SK-N-SH (cell line): ENCODE results near the gene NDFIP1. TPM values are rescaled to one million over a fixed set of nuclear protein-coding genes. Genes with fewer than 3 reads are reported as not detected.

Experiments
- CTCF ChIA-PET: fragments of 300-600, 350-600 bp; formaldehyde crosslinking; extraction: SDS; loops from one replicate; lab custom pipeline; 2021; lab: Yijun Ruan, JAX
- POLR2A ChIA-PET: fragments of 350-600 bp; sonication (Branson Sonifier 250); formaldehyde crosslinking; extraction: SDS; loops from one replicate; lab custom pipeline; 2020; ENCODE audit warnings: antibody characterized with exemption, inconsistent platforms; lab: Yijun Ruan, JAX
- DNase-seq: peaks from one replicate; pipeline ENCODE4 v3.0.0; 2012
- H2AFZ ChIP-seq: fragments of 200-600 bp; sonication (generic); 2 replicates; pipeline ENCODE4 v1.8.1; 2016; ENCODE audit warnings: antibody characterized with exemption, mild to moderate bottlenecking, low read depth
- H3F3A ChIP-seq: fragments of 200-600 bp; sonication (generic); replicated peaks from 2 replicates; pipeline ENCODE3; 2016; ENCODE audit warnings: antibody characterized with exemption, mild to moderate bottlenecking; ENCODE audit not compliant: insufficient read depth
- H3K27ac ChIP-seq, 2 experiments: fragments of 200-500 bp in 1 of 2; fragments of 200-600 bp in 1 of 2; sonication (Bioruptor generic) in 1 of 2; sonication (generic), shearing (Covaris generic) in 1 of 2; 2 replicates each; pipeline versions ENCODE4 v1.5.1 to v1.6.1; 2014 to 2016; ENCODE audit warnings: low read depth in 2 of 2, inconsistent platforms in 1 of 2, low read length in 1 of 2, mild to moderate bottlenecking in 1 of 2, mixed read lengths in 1 of 2
- H3K27me3 ChIP-seq: fragments of 200-600 bp; sonication (generic), shearing (Covaris generic); 2 replicates; pipeline ENCODE4 v1.6.1; 2016; ENCODE audit warnings: mixed run types; ENCODE audit not compliant: insufficient read depth
- H3K36me3 ChIP-seq, 2 experiments: fragments of 200-500 bp in 1 of 2; fragments of 200-600 bp in 1 of 2; sonication (Bioruptor generic) in 1 of 2; sonication (generic) in 1 of 2; replicated peaks in 1 of 2; 2 replicates each; pipeline versions ENCODE3 to v1.5.1; 2014 to 2016; ENCODE audit warnings: low read length in 1 of 2, mild to moderate bottlenecking in 1 of 2; ENCODE audit not compliant: insufficient read depth in 2 of 2, control insufficient read depth in 1 of 2
- H3K4me1 ChIP-seq, 2 experiments: fragments of 200-500 bp in 1 of 2; fragments of 200-600 bp in 1 of 2; sonication (Bioruptor generic) in 1 of 2; sonication (generic), shearing (Covaris generic) in 1 of 2; 2 replicates each; pipeline versions ENCODE4 v1.5.1 to v1.6.1; 2014 to 2016; ENCODE audit warnings: low read depth in 1 of 2, low read length in 1 of 2, mixed run types in 1 of 2; ENCODE audit not compliant: insufficient read depth in 2 of 2, control insufficient read depth in 1 of 2
- H3K4me2 ChIP-seq: fragments of 200-600 bp; sonication (generic), shearing (Covaris generic); 2 replicates; pipeline ENCODE4 v1.6.1; 2017; ENCODE audit warnings: mixed run types
- H3K4me3 ChIP-seq, 2 experiments: fragments of 200-500 bp in 1 of 2; fragments of 200-600 bp in 1 of 2; sonication (Bioruptor generic) in 1 of 2; sonication (generic), shearing (Covaris generic) in 1 of 2; 2 replicates each; pipeline versions ENCODE4 v1.5.1 to v1.8.1; 2014 to 2016; ENCODE audit warnings: low read depth in 2 of 2, inconsistent platforms in 1 of 2, low read length in 1 of 2, mild to moderate bottlenecking in 1 of 2, mixed read lengths in 1 of 2, moderate library complexity in 1 of 2
- H3K79me2 ChIP-seq: fragments of 200-600 bp; sonication (generic); 2 replicates; pipeline ENCODE4 v1.8.1; 2017; ENCODE audit warnings: mild to moderate bottlenecking; ENCODE audit not compliant: insufficient read depth
- H3K9ac ChIP-seq: fragments of 200-600 bp; sonication (generic); 2 replicates; pipeline ENCODE4 v1.6.1; 2017; ENCODE audit warnings: mixed run types
- H3K9me2 ChIP-seq: fragments of 200-600 bp; sonication (generic); 2 replicates; pipeline ENCODE4 v1.6.1; 2017; ENCODE audit warnings: mixed run types
- H3K9me3 ChIP-seq: fragments of 200-600 bp; sonication (generic); 2 replicates; pipeline ENCODE4 v1.6.1; 2017; ENCODE audit warnings: mixed run types, mild to moderate bottlenecking, moderate library complexity
- H4K20me1 ChIP-seq: fragments of 200-600 bp; sonication (generic); 2 replicates; pipeline ENCODE4 v1.6.1; 2017; ENCODE audit warnings: mild to moderate bottlenecking, mixed run types; ENCODE audit not compliant: insufficient read depth
- CHD2 ChIP-seq: fragments of 150-350 bp; IDR thresholded peaks from 2 replicates; pipeline ENCODE4 v1.6.1; 2018; ENCODE audit warnings: low read length; ENCODE audit not compliant: partially characterized antibody
- ELF1 ChIP-seq: IDR thresholded peaks from 2 replicates; pipeline ENCODE4 v1.4.0; 2012
- FOXM1 ChIP-seq: IDR thresholded peaks from 2 replicates; pipeline ENCODE4 v1.4.0; 2012; ENCODE audit warnings: low read depth, mild to moderate bottlenecking
- GABPA ChIP-seq: IDR thresholded peaks from 2 replicates; pipeline ENCODE4 v1.4.0; 2012; ENCODE audit warnings: low read depth, mild to moderate bottlenecking
- GATA2 ChIP-seq: sonication (generic); formaldehyde crosslinking; IDR thresholded peaks from 2 replicates; pipeline ENCODE4 v1.5.0; 2020; ENCODE audit warnings: mild to moderate bottlenecking, missing genetic modification reagents
- MEF2A ChIP-seq: IDR thresholded peaks from 2 replicates; pipeline ENCODE4 v1.4.0; 2012; ENCODE audit warnings: low read depth, borderline replicate concordance
- NFIC ChIP-seq: IDR thresholded peaks from 2 replicates; pipeline ENCODE4 v1.4.0; 2012; ENCODE audit warnings: borderline replicate concordance
- NRF1 ChIP-seq: IDR thresholded peaks from 2 replicates; pipeline ENCODE4 v1.6.1; 2012; ENCODE audit warnings: low read depth, mild to moderate bottlenecking, low read length
- POLR2AphosphoS5 ChIP-seq: IDR thresholded peaks from 2 replicates; pipeline ENCODE4 v1.6.1; 2012; ENCODE audit warnings: low read depth, low read length
- RAD21 ChIP-seq: IDR thresholded peaks from 2 replicates; pipeline ENCODE4 v1.6.1; 2012; ENCODE audit warnings: mild to moderate bottlenecking, low read length
- RFX5 ChIP-seq: IDR thresholded peaks from 2 replicates; pipeline ENCODE4 v1.6.1; 2012; ENCODE audit warnings: mild to moderate bottlenecking, improper control_type of control experiment, low read length
- RXRA ChIP-seq: IDR thresholded peaks from 2 replicates; pipeline ENCODE4 v1.4.0; 2012; ENCODE audit warnings: low read depth, mild to moderate bottlenecking, borderline replicate concordance
- SIN3A ChIP-seq: IDR thresholded peaks from 2 replicates; pipeline ENCODE4 v1.6.1; 2012; ENCODE audit warnings: low read depth, mild to moderate bottlenecking, low read length, moderate library complexity, borderline replicate concordance
- TAF1 ChIP-seq: IDR thresholded peaks from 2 replicates; pipeline ENCODE4 v1.6.1; 2012; ENCODE audit warnings: low read depth, mild to moderate bottlenecking, low read length, moderate library complexity, borderline replicate concordance
- TCF12 ChIP-seq: IDR thresholded peaks from 2 replicates; pipeline ENCODE4 v1.4.0; 2012
- TEAD4 ChIP-seq: IDR thresholded peaks from 2 replicates; pipeline ENCODE4 v1.4.0; 2012; ENCODE audit warnings: mild to moderate bottlenecking, borderline replicate concordance; ENCODE audit not compliant: insufficient read depth
- YY1 ChIP-seq: IDR thresholded peaks from 2 replicates; pipeline ENCODE4 v1.4.0; 2012; ENCODE audit warnings: low read depth, mild to moderate bottlenecking
- WGBS: methylation state at CpG from one replicate; pipeline ENCODE4 v1.1.6; 2017; ENCODE audit warnings: low lambda C conversion rate; 5-methylcytosine and 5-hydroxymethylcytosine counted together
- polyA plus RNA-seq, 3 experiments: library from polyadenylated mRNA; depleted of rRNA; stranded (reverse); fragments of >200 nt; gene quantifications; 2 replicates each; pipeline ENCODE4 v1.2.3, GENCODE V29; 2012
- TF ChIP-seq, protein P1 (sequence below): fragments of 150-350 bp; IDR thresholded peaks from 2 replicates; pipeline ENCODE4 v1.6.1; 2017; ENCODE audit warnings: antibody characterized with exemption, low read length, low read depth, borderline replicate concordance
- TF ChIP-seq, protein P2 (sequence below): IDR thresholded peaks from 2 replicates; pipeline ENCODE4 v1.4.0; 2012; ENCODE audit warnings: low read depth
- TF ChIP-seq, protein P3 (sequence below): fragments of 150-350 bp; IDR thresholded peaks from 2 replicates; pipeline ENCODE4 v1.6.1; 2016; ENCODE audit warnings: mild to moderate bottlenecking, low read depth, low read length
- TF ChIP-seq, protein P4 (sequence below): fragments of 200-600 bp; sonication (generic); IDR thresholded peaks from 2 replicates; pipeline ENCODE4 v1.6.1; 2017; ENCODE audit warnings: antibody characterized with exemption, mild to moderate bottlenecking, moderate library complexity
- TF ChIP-seq, protein P5 (sequence below): IDR thresholded peaks from 2 replicates; pipeline ENCODE4 v1.4.0; 2012; ENCODE audit warnings: low read depth, borderline replicate concordance

NDFIP1 gene
- polyA plus RNA-seq, 1 of the 3 experiments (the other 2 are of a cell fraction): 40.0 TPM

DNA sequence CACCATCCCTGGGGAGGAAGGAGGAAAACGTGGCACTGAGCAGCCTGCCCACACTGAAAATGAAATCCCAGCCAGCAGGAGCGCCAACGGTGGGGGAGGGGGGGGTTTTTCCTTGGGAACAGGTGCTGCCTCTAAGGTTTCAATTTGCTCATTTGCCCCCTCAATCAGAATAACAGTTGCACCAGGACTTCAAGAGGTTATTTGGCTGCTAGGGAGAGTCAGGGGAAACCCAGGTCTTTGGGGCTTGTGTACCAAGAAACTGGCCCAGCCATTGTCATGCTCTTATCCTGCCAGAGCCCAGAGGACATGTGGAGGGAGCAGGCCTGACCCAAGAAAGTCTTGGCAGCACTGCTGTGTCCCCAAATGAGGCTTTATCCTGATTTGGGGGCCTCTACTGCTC, 66.5 kb downstream of the NDFIP1 start (continued):
- TF ChIP-seq RFX5 (no peak), TEAD4 (no peak), RXRA (no peak), NRF1 (no peak)
- TF ChIP-seq, protein P1, sequence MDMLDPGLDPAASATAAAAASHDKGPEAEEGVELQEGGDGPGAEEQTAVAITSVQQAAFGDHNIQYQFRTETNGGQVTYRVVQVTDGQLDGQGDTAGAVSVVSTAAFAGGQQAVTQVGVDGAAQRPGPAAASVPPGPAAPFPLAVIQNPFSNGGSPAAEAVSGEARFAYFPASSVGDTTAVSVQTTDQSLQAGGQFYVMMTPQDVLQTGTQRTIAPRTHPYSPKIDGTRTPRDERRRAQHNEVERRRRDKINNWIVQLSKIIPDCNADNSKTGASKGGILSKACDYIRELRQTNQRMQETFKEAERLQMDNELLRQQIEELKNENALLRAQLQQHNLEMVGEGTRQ: no peak
- TF ChIP-seq, protein P2, sequence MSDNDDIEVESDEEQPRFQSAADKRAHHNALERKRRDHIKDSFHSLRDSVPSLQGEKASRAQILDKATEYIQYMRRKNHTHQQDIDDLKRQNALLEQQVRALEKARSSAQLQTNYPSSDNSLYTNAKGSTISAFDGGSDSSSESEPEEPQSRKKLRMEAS: no peak
- TF ChIP-seq, all 33 proteins: peak for 0

DNA sequence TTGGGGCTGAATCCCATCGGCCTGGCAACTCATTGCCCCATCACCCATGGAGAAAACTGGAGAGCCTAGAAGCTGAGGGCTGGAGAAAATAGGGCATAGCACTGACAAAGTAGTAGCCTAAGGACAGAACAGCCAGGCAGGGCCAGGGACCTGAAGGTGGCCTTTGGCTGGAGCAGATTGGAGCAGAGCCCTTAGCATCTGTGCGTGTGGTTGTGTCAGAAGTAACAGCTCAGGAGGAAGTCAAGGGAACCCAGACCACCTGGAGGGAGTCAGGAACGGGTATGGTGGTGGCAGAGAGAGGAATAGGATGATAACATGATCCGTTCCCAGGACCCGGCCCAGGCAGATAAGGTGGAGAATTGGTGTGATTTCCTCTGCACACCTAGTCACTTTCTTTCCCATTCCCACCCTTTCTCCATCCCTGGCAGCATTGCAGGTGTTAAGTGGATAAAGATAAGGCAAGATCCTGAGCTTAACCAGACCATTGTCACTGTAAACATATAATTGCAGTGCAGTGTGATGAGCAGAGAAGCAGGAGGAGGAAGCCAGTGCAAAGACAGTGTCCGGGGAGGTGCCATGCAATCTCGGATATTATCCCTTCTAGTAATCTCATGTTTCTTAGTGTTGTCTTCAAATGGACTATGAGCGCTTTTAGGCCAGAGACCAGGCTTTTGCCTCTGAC, 67.0 kb downstream of the NDFIP1 start:
- TF ChIP-seq GATA2 (CRISPR knock-in tag) (peak; percentile 59), ELF1 (no peak), FOXM1 (no peak), YY1 (no peak)
- no peaks in the 10 kb centered on the region for H3K79me2 ChIP-seq
- 86% methylated on average over 7 of the region's 8 CpGs for WGBS

DNA sequence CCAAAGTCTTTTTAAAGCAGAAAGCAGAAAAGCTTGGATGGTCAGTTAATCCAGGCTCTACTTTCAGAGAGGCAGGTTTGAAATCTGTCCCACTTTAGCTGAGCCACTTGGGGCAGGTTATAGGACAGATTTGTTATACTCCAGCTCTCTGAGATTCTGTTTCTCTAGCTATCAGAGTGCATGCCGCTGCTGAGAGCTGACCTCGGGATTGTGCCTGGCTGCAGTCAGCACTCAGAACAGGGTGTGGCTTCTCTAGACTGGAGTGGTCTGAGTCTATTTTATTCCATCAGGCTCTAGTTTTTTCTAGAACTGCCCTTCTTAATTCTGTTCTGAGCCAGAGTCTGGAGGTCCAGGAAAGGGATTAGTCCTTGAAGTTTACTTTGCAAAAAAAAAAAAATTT, 67.7 kb downstream of the NDFIP1 start:
- Histone ChIP-seq H3K36me3 (no peaks in the 10 kb centered on the region), H3K9me3 (no peaks in the 10 kb centered on the region), H3K27ac (peak overlapping the region in 1 of 2 experiments; percentile 86; a peak in 2 of 4 replicates), H3K4me1 (peaks cover 0 to 44% of the 10 kb centered on the region in 2 experiments; a peak in 2 of 4 replicates), H3K79me2 (no peaks in the 10 kb centered on the region), H3K4me3 (no peak overlapping the region), H3K9me2 (no peaks in the 10 kb centered on the region), H3F3A (no peaks in the 10 kb centered on the region), H3K4me2 (no peak overlapping the region), H3K9ac (no peak overlapping the region), H3K27me3 (no peaks in the 10 kb centered on the region), H4K20me1 (no peaks in the 10 kb centered on the region), H2AFZ (no peak overlapping the region)
- WGBS: 86% methylated on average over 2 of the region's 2 CpGs
- ChIA-PET CTCF (interaction anchor here (1.0 to 2.3 kb wide), 6 partner anchors 10 to 373 kb away, joined by 3 to 6 read pairs (median 4); no protein-coding TSS in a partner anchor), POLR2A (interaction anchor here (0.6 to 0.7 kb wide), 3 partner anchors 11 to 150 kb away, joined by 3 to 4 read pairs (median 3); partner anchors contain the start of gene SPRY4)
- DNase-seq: no peak
- TF ChIP-seq ELF1: no peak
- TF ChIP-seq GABPA: no peak
- TF ChIP-seq SIN3A: no peak
- TF ChIP-seq RAD21: no peak
- no peak for TF ChIP-seq RXRA
- no peak for TF ChIP-seq TCF12
- TF ChIP-seq, protein P3, sequence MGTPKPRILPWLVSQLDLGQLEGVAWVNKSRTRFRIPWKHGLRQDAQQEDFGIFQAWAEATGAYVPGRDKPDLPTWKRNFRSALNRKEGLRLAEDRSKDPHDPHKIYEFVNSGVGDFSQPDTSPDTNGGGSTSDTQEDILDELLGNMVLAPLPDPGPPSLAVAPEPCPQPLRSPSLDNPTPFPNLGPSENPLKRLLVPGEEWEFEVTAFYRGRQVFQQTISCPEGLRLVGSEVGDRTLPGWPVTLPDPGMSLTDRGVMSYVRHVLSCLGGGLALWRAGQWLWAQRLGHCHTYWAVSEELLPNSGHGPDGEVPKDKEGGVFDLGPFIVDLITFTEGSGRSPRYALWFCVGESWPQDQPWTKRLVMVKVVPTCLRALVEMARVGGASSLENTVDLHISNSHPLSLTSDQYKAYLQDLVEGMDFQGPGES: no peak
- no peak for TF ChIP-seq POLR2AphosphoS5
- no peak for TF ChIP-seq TAF1
- TF ChIP-seq FOXM1: no peak
- TF ChIP-seq NFIC: no peak
- TF ChIP-seq CHD2: no peak
- TF ChIP-seq, protein P4, sequence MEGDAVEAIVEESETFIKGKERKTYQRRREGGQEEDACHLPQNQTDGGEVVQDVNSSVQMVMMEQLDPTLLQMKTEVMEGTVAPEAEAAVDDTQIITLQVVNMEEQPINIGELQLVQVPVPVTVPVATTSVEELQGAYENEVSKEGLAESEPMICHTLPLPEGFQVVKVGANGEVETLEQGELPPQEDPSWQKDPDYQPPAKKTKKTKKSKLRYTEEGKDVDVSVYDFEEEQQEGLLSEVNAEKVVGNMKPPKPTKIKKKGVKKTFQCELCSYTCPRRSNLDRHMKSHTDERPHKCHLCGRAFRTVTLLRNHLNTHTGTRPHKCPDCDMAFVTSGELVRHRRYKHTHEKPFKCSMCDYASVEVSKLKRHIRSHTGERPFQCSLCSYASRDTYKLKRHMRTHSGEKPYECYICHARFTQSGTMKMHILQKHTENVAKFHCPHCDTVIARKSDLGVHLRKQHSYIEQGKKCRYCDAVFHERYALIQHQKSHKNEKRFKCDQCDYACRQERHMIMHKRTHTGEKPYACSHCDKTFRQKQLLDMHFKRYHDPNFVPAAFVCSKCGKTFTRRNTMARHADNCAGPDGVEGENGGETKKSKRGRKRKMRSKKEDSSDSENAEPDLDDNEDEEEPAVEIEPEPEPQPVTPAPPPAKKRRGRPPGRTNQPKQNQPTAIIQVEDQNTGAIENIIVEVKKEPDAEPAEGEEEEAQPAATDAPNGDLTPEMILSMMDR: no peak
- no peak for TF ChIP-seq MEF2A
- TF ChIP-seq, protein P5, sequence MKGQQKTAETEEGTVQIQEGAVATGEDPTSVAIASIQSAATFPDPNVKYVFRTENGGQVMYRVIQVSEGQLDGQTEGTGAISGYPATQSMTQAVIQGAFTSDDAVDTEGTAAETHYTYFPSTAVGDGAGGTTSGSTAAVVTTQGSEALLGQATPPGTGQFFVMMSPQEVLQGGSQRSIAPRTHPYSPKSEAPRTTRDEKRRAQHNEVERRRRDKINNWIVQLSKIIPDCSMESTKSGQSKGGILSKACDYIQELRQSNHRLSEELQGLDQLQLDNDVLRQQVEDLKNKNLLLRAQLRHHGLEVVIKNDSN: no peak

More for the DNA sequence above, 67.0 kb downstream of the NDFIP1 start:
- POLR2A ChIA-PET: interaction anchor here (1.0 kb wide), 1 partner anchor 9 kb away, joined by 3 read pairs; no protein-coding TSS in a partner anchor
- Histone ChIP-seq H3F3A (no peaks in the 10 kb centered on the region), H3K27me3 (no peaks in the 10 kb centered on the region), H3K9me3 (no peaks in the 10 kb centered on the region), H3K27ac (peak overlapping the region in 1 of 2 experiments; percentile 86; a peak in 2 of 4 replicates), H3K36me3 (no peaks in the 10 kb centered on the region), H3K4me3 (no peak overlapping the region), H4K20me1 (no peaks in the 10 kb centered on the region), H2AFZ (no peak overlapping the region), H3K9ac (no peak overlapping the region), H3K4me1 (peaks cover 0 to 44% of the 10 kb centered on the region in 2 experiments; a peak in 2 of 4 replicates), H3K4me2 (no peak overlapping the region), H3K9me2 (no peaks in the 10 kb centered on the region)
- no peak for DNase-seq
- CTCF ChIA-PET: interaction anchor here (0.6 to 1.4 kb wide), 5 partner anchors 14 to 150 kb away, joined by 3 to 5 read pairs (median 3); no protein-coding TSS in a partner anchor
